Lower lobe of right lung (tissue), 2 donors: ENCODE data around the gene LKAAEAR1. TPM values are rescaled to one million over a fixed set of nuclear protein-coding genes. Genes with fewer than 3 reads are reported as not detected.

Source experiments
- ATAC-seq, 2 donors: fragments of 200-7000 bp; cut with Tn5 transposase; one replicate each; pipeline ENCODE4 v1.9.1; 2020 to 2022; ENCODE audit warnings: mild to moderate bottlenecking in 2 of 2, moderate library complexity in 2 of 2
- DNase-seq: peaks from one replicate; pipeline ENCODE4 v3.0.0-alpha.2; 2020
- H3K27ac ChIP-seq: fragments of 200-600 bp; one replicate; pipeline ENCODE4 v1.8.0; 2022
- H3K27me3 ChIP-seq: fragments of 200-600 bp; one replicate; pipeline ENCODE4 v1.8.0; 2022; ENCODE audit warnings: low read depth
- H3K36me3 ChIP-seq: fragments of 200-600 bp; one replicate; pipeline ENCODE4 v1.8.0; 2022; ENCODE audit warnings: mild to moderate bottlenecking
- H3K4me1 ChIP-seq: fragments of 200-600 bp; one replicate; pipeline ENCODE4 v1.8.0; 2022
- H3K4me3 ChIP-seq: fragments of 200-600 bp; one replicate; pipeline ENCODE4 v1.8.0; 2022; ENCODE audit warnings: mild to moderate bottlenecking
- H3K9me3 ChIP-seq: fragments of 200-600 bp; one replicate; pipeline ENCODE4 v1.8.0; 2022
- CTCF ChIP-seq: fragments of 200-600 bp; IDR thresholded peaks from one replicate; pipeline ENCODE4 v1.8.0; 2022; ENCODE audit warnings: antibody characterized with exemption, mild to moderate bottlenecking
- intact Hi-C: fragments of 100-400 bp; cut with DNase I; formaldehyde crosslinking; loops from one replicate; pipeline ENCODE4 v1.11.0; 2022
- total RNA-seq: library from RNA; stranded (reverse); fragmentation: NEBNext Ultra II Directional; extraction: Animal tissue kit (Norgen Biotek cat#: 25700); gene quantifications from one replicate; pipeline ENCODE4 v1.2.1, GENCODE V29; 2021
- donor health status: DM: no; HTN: yes; CAD: no; lungs with severe emphysema.

LKAAEAR1 gene
- total RNA-seq, 1 donor from 2014 or later, result 0.97 TPM

- H3K36me3 ChIP-seq, result no peaks in the 10 kb centered on the region
- H3K4me1 ChIP-seq, result no peaks in the 10 kb centered on the region
- intact Hi-C loops, result no loop called here
- H3K4me3 ChIP-seq, result no peak overlapping the region
- no peak for ATAC-seq
- H3K27me3 ChIP-seq, result no peaks in the 10 kb centered on the region
- TF ChIP-seq CTCF, result no peak
- no peak overlapping the region for H3K27ac ChIP-seq
- H3K9me3 ChIP-seq, result no peaks in the 10 kb centered on the region
- DNase-seq, result peak; percentile 37
These were observed 27.8 kb upstream of the LKAAEAR1 start for GRCh38 chr20:64111841-64112641.

- ATAC-seq, result no peak
- intact Hi-C loops, result no loop called here
These were observed 26.3 kb upstream of the LKAAEAR1 start for GRCh38 chr20:64110411-64111068.

GRCh38 chr20:64109831-64110391 lies 25.7 kb upstream of the LKAAEAR1 start:
- no peaks in the 10 kb centered on the region for H3K9me3 ChIP-seq
- no peaks in the 10 kb centered on the region for H3K4me1 ChIP-seq
- H3K27me3 ChIP-seq, result no peaks in the 10 kb centered on the region
- no peak for TF ChIP-seq CTCF
- DNase-seq (peak; percentile 20), ATAC-seq (no peak)
- H3K4me3 ChIP-seq, result no peak overlapping the region
- H3K27ac ChIP-seq, result no peak overlapping the region
- intact Hi-C loops, result no loop called here
- H3K36me3 ChIP-seq, result no peaks in the 10 kb centered on the region

More at GRCh38 chr20:64110411-64111068, 26.3 kb upstream of the LKAAEAR1 start:
- Histone ChIP-seq H3K9me3 (no peaks in the 10 kb centered on the region), H3K27ac (no peak overlapping the region), H3K4me3 (no peak overlapping the region), H3K36me3 (no peaks in the 10 kb centered on the region), H3K27me3 (no peaks in the 10 kb centered on the region), H3K4me1 (no peaks in the 10 kb centered on the region)
- TF ChIP-seq CTCF, result no peak
- DNase-seq, result peak; percentile 30

GRCh38 chr20:64108731-64109681 lies 24.8 kb upstream of the LKAAEAR1 start:
- Histone ChIP-seq H3K4me3 (no peak overlapping the region), H3K27ac (no peak overlapping the region), H3K36me3 (no peaks in the 10 kb centered on the region), H3K9me3 (no peaks in the 10 kb centered on the region), H3K4me1 (no peaks in the 10 kb centered on the region), H3K27me3 (peaks cover 4% of the 10 kb centered on the region)
- intact Hi-C loops, result no loop called here
- ATAC-seq (no peak), DNase-seq (peak; percentile 26)
- TF ChIP-seq CTCF, result no peak
